Mesenchymal stem cell (in vitro differentiated cells and primary cell): ENCODE results near the gene BICDL2.
A peak's percentile ranks its signal among the peaks of the same experiment; 100 is the strongest.

Source experiments
- DNase-seq: peaks from one replicate; pipeline ENCODE4 v3.0.0-alpha.2; 2013
- H2AFZ ChIP-seq: one replicate; pipeline ENCODE4 v1.6.1; 2013; ENCODE audit warnings: low read depth, mild to moderate bottlenecking, control low read depth, inconsistent platforms, low read length, moderate library complexity
- H2AK5ac ChIP-seq: 2 replicates; pipeline ENCODE4 v1.6.1; 2013; ENCODE audit warnings: low read length, moderate library complexity, mild to moderate bottlenecking, inconsistent platforms; ENCODE audit not compliant: severe bottlenecking
- H2BK120ac ChIP-seq: one replicate; pipeline ENCODE4 v1.6.1; 2013; ENCODE audit warnings: low read depth, mild to moderate bottlenecking, inconsistent platforms, low read length, moderate library complexity
- H2BK12ac ChIP-seq, 2 experiments: one replicate each; pipeline ENCODE4 v1.6.1; 2013; ENCODE audit warnings: inconsistent platforms in 2 of 2, low read length in 2 of 2, mild to moderate bottlenecking in 2 of 2, moderate library complexity in 2 of 2, control low read depth in 1 of 2
- H2BK15ac ChIP-seq: one replicate; pipeline ENCODE4 v1.6.1; 2013; ENCODE audit warnings: mild to moderate bottlenecking, low read depth, inconsistent platforms; ENCODE audit not compliant: poor library complexity, severe bottlenecking
- H2BK5ac ChIP-seq: 2 replicates; pipeline ENCODE4 v1.6.1; 2013; ENCODE audit warnings: low read depth, mild to moderate bottlenecking, low read length, control low read depth, inconsistent platforms; ENCODE audit not compliant: poor library complexity, severe bottlenecking
- H3K14ac ChIP-seq, 2 experiments: one replicate each; pipeline ENCODE4 v1.6.1; 2013; ENCODE audit warnings: inconsistent platforms in 2 of 2, low read length in 2 of 2, control low read depth in 1 of 2, mild to moderate bottlenecking in 1 of 2, moderate library complexity in 1 of 2
- H3K18ac ChIP-seq, 2 experiments: one replicate each; pipeline ENCODE4 v1.6.1; 2013; ENCODE audit warnings: inconsistent platforms in 2 of 2, low read length in 2 of 2, control low read depth in 1 of 2, low read depth in 1 of 2, mild to moderate bottlenecking in 1 of 2
- H3K23ac ChIP-seq, 2 experiments: one replicate each; pipeline ENCODE4 v1.6.1; 2013; ENCODE audit warnings: inconsistent platforms in 2 of 2, low read length in 2 of 2, mild to moderate bottlenecking in 2 of 2, moderate library complexity in 2 of 2, control low read depth in 1 of 2
- H3K27ac ChIP-seq: 2 replicates; pipeline ENCODE4 v1.5.1; 2013; ENCODE audit warnings: mild to moderate bottlenecking, moderate library complexity, low read length, control low read depth, inconsistent platforms; ENCODE audit not compliant: poor library complexity, severe bottlenecking
- H3K27me3 ChIP-seq, 2 experiments: 2 replicates each; pipeline versions ENCODE4 v1.6.1 to v1.7.0; 2013; ENCODE audit warnings: low read length in 2 of 2, mild to moderate bottlenecking in 2 of 2, moderate library complexity in 2 of 2, control low read depth in 1 of 2, inconsistent platforms in 1 of 2; ENCODE audit not compliant: control insufficient read depth in 1 of 2, insufficient read depth in 1 of 2
- H3K36me3 ChIP-seq, 2 experiments: 2 replicates each; pipeline versions ENCODE4 v1.6.1 to v1.7.0; 2013; ENCODE audit warnings: low read length in 2 of 2, control low read depth in 1 of 2, inconsistent platforms in 1 of 2, low read depth in 1 of 2, mild to moderate bottlenecking in 1 of 2; ENCODE audit not compliant: insufficient read depth in 2 of 2, control insufficient read depth in 1 of 2
- H3K4ac ChIP-seq, 2 experiments: one replicate each; pipeline ENCODE4 v1.6.1; 2013; ENCODE audit warnings: inconsistent platforms in 2 of 2, low read length in 2 of 2, mild to moderate bottlenecking in 2 of 2, moderate library complexity in 2 of 2, control low read depth in 1 of 2, low read depth in 1 of 2
- H3K4me1 ChIP-seq: 2 replicates; pipeline ENCODE4 v1.6.1; 2013; ENCODE audit warnings: low read depth, low read length, control low read depth; ENCODE audit not compliant: control insufficient read depth, insufficient read depth
- H3K4me2 ChIP-seq: 2 replicates; pipeline ENCODE4 v1.6.1; 2013; ENCODE audit warnings: low read length, mild to moderate bottlenecking, inconsistent platforms; ENCODE audit not compliant: poor library complexity, severe bottlenecking
- H3K4me3 ChIP-seq, 2 experiments: 2 replicates each; pipeline versions ENCODE4 v1.5.1 to v1.7.0; 2013; ENCODE audit warnings: low read length in 2 of 2, mild to moderate bottlenecking in 2 of 2, control low read depth in 1 of 2, low read depth in 1 of 2; ENCODE audit not compliant: insufficient read depth in 1 of 2
- H3K79me1 ChIP-seq: replicated peaks from 2 replicates; pipeline ENCODE4 v1.6.1; 2013; ENCODE audit warnings: mild to moderate bottlenecking, control low read depth, low read length, inconsistent platforms; ENCODE audit not compliant: poor library complexity, severe bottlenecking
- H3K9ac ChIP-seq: 2 replicates; pipeline ENCODE4 v1.7.0; 2013; ENCODE audit warnings: mild to moderate bottlenecking, low read length, moderate library complexity
- H3K9me3 ChIP-seq: 2 replicates; pipeline ENCODE4 v1.7.0; 2013; ENCODE audit warnings: mild to moderate bottlenecking, low read length; ENCODE audit not compliant: control insufficient read depth
- H4K8ac ChIP-seq: one replicate; pipeline ENCODE4 v1.6.1; 2013; ENCODE audit warnings: inconsistent platforms, mild to moderate bottlenecking, low read length, moderate library complexity
- H4K91ac ChIP-seq: one replicate; pipeline ENCODE4 v1.6.1; 2013; ENCODE audit warnings: mild to moderate bottlenecking, low read length, inconsistent platforms
- WGBS: methylation state at CpG from one replicate; pipeline ENCODE4 v1.1.7; 2013; ENCODE audit warnings: mixed read lengths; 5-methylcytosine and 5-hydroxymethylcytosine counted together

Gene BICDL2

DNA sequence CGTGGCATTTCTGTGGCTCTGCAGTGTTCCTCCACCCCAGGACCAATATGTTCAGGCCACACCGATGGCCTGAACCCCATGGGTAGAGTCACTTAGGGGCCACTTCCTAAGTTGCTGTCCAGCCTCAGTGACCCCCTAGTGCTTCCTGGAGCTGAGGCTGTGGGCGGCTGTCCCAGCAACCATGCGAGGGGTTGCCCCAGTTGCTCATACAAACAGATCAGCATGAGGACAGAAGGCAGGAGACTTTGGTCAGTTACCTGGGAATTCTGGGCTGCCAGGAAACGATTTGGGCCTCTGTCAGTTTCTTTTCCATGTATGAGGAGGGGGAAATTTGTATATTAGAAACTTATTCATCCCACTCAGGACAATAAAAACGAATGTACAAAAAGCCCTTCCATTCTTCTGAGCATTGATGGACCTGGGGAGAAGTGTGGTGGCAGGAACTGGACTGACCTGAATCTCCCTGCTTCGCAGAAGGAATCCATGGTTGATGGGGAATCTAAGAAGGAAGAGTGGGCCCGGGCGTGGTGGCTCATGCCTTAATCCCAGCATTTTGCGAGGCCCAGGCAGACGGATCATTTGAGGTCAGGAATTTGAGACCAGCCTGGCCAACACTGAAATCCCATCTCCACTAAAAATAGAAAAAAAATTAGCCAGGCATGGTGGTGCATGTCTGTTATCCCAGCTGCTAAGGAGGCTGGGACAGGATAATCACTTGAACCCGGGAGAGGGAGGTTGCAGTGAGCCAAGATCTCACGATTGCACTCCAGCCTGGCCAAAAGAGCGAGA lies 23.8 kb upstream of the BICDL2 start:
- H3K27ac ChIP-seq = no peak overlapping the region
- H2BK15ac ChIP-seq = peak overlapping the region; percentile 60
- no peak for DNase-seq
- H3K4me1 ChIP-seq = peaks cover 27% of the 10 kb centered on the region
- H2BK5ac ChIP-seq = peak overlapping the region; percentile 14
- no peak overlapping the region for H3K4me3 ChIP-seq
- H3K18ac ChIP-seq = no peak overlapping the region
- no peaks in the 10 kb centered on the region for H3K9me3 ChIP-seq
- peak overlapping the region in 1 of 2 experiments; percentile 20 for H3K4ac ChIP-seq
- no peak overlapping the region for H3K4me2 ChIP-seq
- H4K8ac ChIP-seq = no peak overlapping the region
- H3K79me1 ChIP-seq = peaks cover 2% of the 10 kb centered on the region
- no peak overlapping the region for H3K14ac ChIP-seq
- peak overlapping the region in 1 of 2 experiments; percentile 85 for H2BK12ac ChIP-seq
- H2AFZ ChIP-seq = no peak overlapping the region
- H3K9ac ChIP-seq = no peak overlapping the region
- H2AK5ac ChIP-seq = peak overlapping the region; percentile 74
- H2BK120ac ChIP-seq = no peak overlapping the region
- WGBS = 91% methylated on average over 10 of the region's 14 CpGs
- H3K27me3 ChIP-seq = peaks cover 0 to 9% of the 10 kb centered on the region in 2 experiments
- H4K91ac ChIP-seq = peak overlapping the region; percentile 65
- peaks cover 0 to 8% of the 10 kb centered on the region in 2 experiments for H3K36me3 ChIP-seq
- H3K23ac ChIP-seq = no peak overlapping the region

DNA sequence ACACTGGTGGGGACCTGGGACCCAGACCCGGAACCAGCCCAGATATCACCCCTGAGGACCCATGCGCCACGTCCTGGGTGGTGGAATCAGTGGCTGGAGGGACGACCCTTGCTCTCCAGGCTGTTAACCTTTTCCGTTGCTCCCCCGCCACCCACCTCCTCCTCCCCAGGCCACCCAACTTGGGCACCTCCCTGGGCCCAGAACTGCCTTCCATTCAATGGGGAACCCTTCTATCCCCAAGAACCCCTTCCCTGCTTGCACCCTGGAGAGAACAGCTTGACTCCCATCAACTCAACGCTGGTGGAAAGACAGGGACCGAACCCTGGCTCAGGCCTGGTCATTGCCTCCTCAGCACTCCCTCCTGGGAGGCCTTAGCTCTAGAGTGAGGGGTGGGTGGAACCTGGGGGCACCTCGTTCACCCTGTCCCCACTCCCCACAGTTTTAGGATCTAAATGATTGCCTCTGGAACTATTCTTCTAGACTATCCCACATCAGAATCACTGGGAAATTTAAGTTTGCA lies 23.0 kb upstream of the BICDL2 start:
- Histone ChIP-seq H2BK12ac (peak overlapping the region; percentile 59 to 85), H2BK15ac (peak overlapping the region; percentile 73), H3K4me1 (peaks cover 20% of the 10 kb centered on the region), H2BK120ac (peak overlapping the region; percentile 88), H2AK5ac (peak overlapping the region; percentile 12), H3K4me3 (peak overlapping the region; percentile 47 to 81), H3K4ac (peak overlapping the region; percentile 89 to 90), H4K8ac (peak overlapping the region; percentile 99), H3K9me3 (no peaks in the 10 kb centered on the region), H3K18ac (peak overlapping the region; percentile 83 to 96), H3K4me2 (peak overlapping the region; percentile 82), H3K27me3 (peaks cover 0 to 5% of the 10 kb centered on the region in 2 experiments), H3K14ac (peak overlapping the region in 1 of 2 experiments; percentile 82), H3K79me1 (no peaks in the 10 kb centered on the region), H2BK5ac (peak overlapping the region; percentile 15), H3K9ac (peak overlapping the region; percentile 88), H3K27ac (no peak overlapping the region), H3K23ac (no peak overlapping the region), H3K36me3 (peaks cover 0 to 11% of the 10 kb centered on the region in 2 experiments), H4K91ac (peak overlapping the region; percentile 98), H2AFZ (peak overlapping the region; percentile 79)
- 72% methylated on average over 9 of the region's 9 CpGs for WGBS
- no peak for DNase-seq

DNA sequence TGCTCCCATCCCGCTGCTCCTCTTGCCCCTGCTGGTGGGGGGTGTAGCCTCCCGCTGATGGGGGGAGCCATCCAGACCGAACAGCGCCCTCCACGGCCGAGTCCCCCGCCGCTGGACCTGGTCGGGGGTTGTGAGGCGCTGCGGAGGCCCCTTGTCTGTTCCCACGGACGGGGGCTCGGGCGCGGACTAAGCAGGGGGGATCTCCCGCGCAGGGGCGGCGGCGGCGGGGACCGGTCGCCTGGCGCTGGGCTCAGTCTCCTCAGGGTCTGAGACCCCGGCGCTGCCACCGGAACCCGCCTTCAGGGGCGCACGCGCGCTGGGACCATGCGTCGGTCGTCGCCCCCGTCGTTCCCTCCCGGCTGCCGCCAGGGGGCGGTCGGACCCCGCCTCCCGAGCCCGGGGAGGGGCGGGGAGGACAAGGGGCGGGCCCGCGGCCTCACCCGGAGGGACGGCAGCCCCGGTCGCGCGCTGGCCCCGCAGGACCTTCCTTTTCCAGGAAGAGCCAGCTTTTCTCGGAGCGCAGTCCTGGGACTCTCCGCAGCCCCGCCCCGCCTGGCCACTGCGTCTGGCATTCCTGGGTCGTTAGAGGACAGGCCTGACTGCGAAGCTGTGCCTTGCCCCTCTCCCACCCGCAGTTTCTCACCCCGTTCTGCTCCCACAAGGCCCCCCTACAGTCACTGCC lies 22.4 kb upstream of the BICDL2 start:
- H2BK5ac ChIP-seq = peak overlapping the region; percentile 15
- H4K8ac ChIP-seq = peak overlapping the region; percentile 99
- peak overlapping the region; percentile 75 to 81 for H3K4me3 ChIP-seq
- no peaks in the 10 kb centered on the region for H3K9me3 ChIP-seq
- under 1% methylated on average over 40 of the region's 67 CpGs for WGBS
- no peaks in the 10 kb centered on the region for H3K79me1 ChIP-seq
- H3K4ac ChIP-seq = peak overlapping the region; percentile 89 to 90
- peaks cover 0 to 5% of the 10 kb centered on the region in 2 experiments for H3K27me3 ChIP-seq
- H2AFZ ChIP-seq = peak overlapping the region; percentile 79
- peak overlapping the region; percentile 83 to 96 for H3K18ac ChIP-seq
- peaks cover 17% of the 10 kb centered on the region for H3K4me1 ChIP-seq
- H4K91ac ChIP-seq = peak overlapping the region; percentile 98
- no peak overlapping the region for H3K23ac ChIP-seq
- peak overlapping the region; percentile 59 to 81 for H2BK12ac ChIP-seq
- peak; percentile 94 for DNase-seq
- H3K4me2 ChIP-seq = peak overlapping the region; percentile 82
- peak overlapping the region; percentile 98 for H2BK15ac ChIP-seq
- peak overlapping the region in 1 of 2 experiments; percentile 82 for H3K14ac ChIP-seq
- H2BK120ac ChIP-seq = peak overlapping the region; percentile 96
- H3K9ac ChIP-seq = peak overlapping the region; percentile 88
- H3K27ac ChIP-seq = no peak overlapping the region
- peaks cover 0 to 15% of the 10 kb centered on the region in 2 experiments for H3K36me3 ChIP-seq
- no peak overlapping the region for H2AK5ac ChIP-seq
